Measurements from ENCODE around the gene PIP4K2A.
"Not testable (repeated sequence)": the region's sequence is repeated elsewhere in the genome, so short reads cannot be mapped to it uniquely, and the experiment has no call there.

Gene PIP4K2A

GRCh38 chr10:22500656-22501340 lies 213.6 kb downstream of the PIP4K2A start:
- peaks cover 74% of the 10 kb centered on the region for H3K4me1 Mint-ChIP-seq
- no peak for TF ChIP-seq CTCF (IDR thresholded peaks at IDR 0.05)
- H3K36me3 Mint-ChIP-seq (ENCODE audit: low read depth): no peaks in the 10 kb centered on the region
- no peaks in the 10 kb centered on the region for H3K9me3 Mint-ChIP-seq
- peaks cover under 1% of the 10 kb centered on the region for H3K27me3 Mint-ChIP-seq (ENCODE audit: low read depth, poor library complexity)
- DNase-seq: no peak
- H3K27ac Mint-ChIP-seq: peak overlapping the region; percentile 83
- no peak overlapping the region for H3K4me3 Mint-ChIP-seq

- H3K27ac Mint-ChIP-seq; DNase-seq; H3K9me3 Mint-ChIP-seq; H3K36me3 Mint-ChIP-seq (ENCODE audit: low read depth); H3K27me3 Mint-ChIP-seq (ENCODE audit: low read depth, poor library complexity); H3K4me3 Mint-ChIP-seq: not testable (repeated sequence)
- H3K4me1 Mint-ChIP-seq: peaks cover 74% of the 10 kb centered on the region
These were observed 214.4 kb downstream of the PIP4K2A start for GRCh38 chr10:22499973-22500372.

- no peaks in the 10 kb centered on the region for H3K9me3 Mint-ChIP-seq
- no peaks in the 10 kb centered on the region for H3K36me3 Mint-ChIP-seq (ENCODE audit: low read depth)
- H3K27me3 Mint-ChIP-seq (ENCODE audit: low read depth, poor library complexity): peaks cover 9% of the 10 kb centered on the region
- no peak for TF ChIP-seq CTCF (IDR thresholded peaks at IDR 0.05)
- peaks cover 42% of the 10 kb centered on the region for H3K4me1 Mint-ChIP-seq
- no peak overlapping the region for H3K4me3 Mint-ChIP-seq
- H3K27ac Mint-ChIP-seq: no peak overlapping the region
- no peak for DNase-seq
These were observed 219.0 kb downstream of the PIP4K2A start for GRCh38 chr10:22495396-22495795.

- peaks cover 28% of the 10 kb centered on the region for H3K4me1 Mint-ChIP-seq
- H3K27ac Mint-ChIP-seq: no peak overlapping the region
- no peaks in the 10 kb centered on the region for H3K36me3 Mint-ChIP-seq (ENCODE audit: low read depth)
- no peaks in the 10 kb centered on the region for H3K9me3 Mint-ChIP-seq
- no peak overlapping the region for H3K4me3 Mint-ChIP-seq
- no peak for DNase-seq
- H3K27me3 Mint-ChIP-seq (ENCODE audit: low read depth, poor library complexity): peaks cover 9% of the 10 kb centered on the region
- no peak for TF ChIP-seq CTCF (IDR thresholded peaks at IDR 0.05)
These were observed 220.4 kb downstream of the PIP4K2A start for GRCh38 chr10:22494007-22494406.

- TF ChIP-seq CTCF (IDR thresholded peaks at IDR 0.05): no peak
- Mint-ChIP-seq H3K27me3 (ENCODE audit: low read depth, poor library complexity) (peaks cover 9% of the 10 kb centered on the region), H3K9me3 (no peaks in the 10 kb centered on the region), H3K4me1 (peaks cover 20% of the 10 kb centered on the region), H3K36me3 (ENCODE audit: low read depth) (no peaks in the 10 kb centered on the region), H3K27ac (no peak overlapping the region), H3K4me3 (no peak overlapping the region)
- no peak for DNase-seq
These were observed 222.3 kb downstream of the PIP4K2A start for GRCh38 chr10:22491931-22492615.

GRCh38 chr10:22491480-22491879 lies 222.9 kb downstream of the PIP4K2A start:
- no peak for DNase-seq
- peaks cover 12% of the 10 kb centered on the region for H3K27me3 Mint-ChIP-seq (ENCODE audit: low read depth, poor library complexity)
- H3K27ac Mint-ChIP-seq: no peak overlapping the region
- H3K4me1 Mint-ChIP-seq: peaks cover 18% of the 10 kb centered on the region
- TF ChIP-seq CTCF (IDR thresholded peaks at IDR 0.05): no peak
- no peaks in the 10 kb centered on the region for H3K36me3 Mint-ChIP-seq (ENCODE audit: low read depth)
- H3K9me3 Mint-ChIP-seq: no peaks in the 10 kb centered on the region
- no peak overlapping the region for H3K4me3 Mint-ChIP-seq

Data from nephron progenitor cell (in vitro differentiated cells).